Right lobe of liver (tissue), 4 donors: ENCODE measurements around the gene PSMC3IP.

Experiments
- POLR2A ChIP-seq: fragments of 450-650 bp; IDR thresholded peaks from one replicate; pipeline ENCODE4 v1.6.1; 2017; ENCODE audit warnings: antibody characterized with exemption, mild to moderate bottlenecking
- TF ChIP-seq, protein P1 (sequence below), 4 donors: fragments of 200-600 bp in 3 of 4; fragments of 450-650 bp in 1 of 4; IDR thresholded peaks; one replicate each; pipeline versions ENCODE4 v1.5.1 to v1.8.0; 2016 to 2022; ENCODE audit warnings: antibody characterized with exemption in 4 of 4, mild to moderate bottlenecking in 2 of 4
- donor health status: DM: no; HTN: no; CAD: no.
- donor health status: DM: no; HTN: no; CAD: no.
- donor health status: DM: no; HTN: yes; CAD: no.

DNA sequence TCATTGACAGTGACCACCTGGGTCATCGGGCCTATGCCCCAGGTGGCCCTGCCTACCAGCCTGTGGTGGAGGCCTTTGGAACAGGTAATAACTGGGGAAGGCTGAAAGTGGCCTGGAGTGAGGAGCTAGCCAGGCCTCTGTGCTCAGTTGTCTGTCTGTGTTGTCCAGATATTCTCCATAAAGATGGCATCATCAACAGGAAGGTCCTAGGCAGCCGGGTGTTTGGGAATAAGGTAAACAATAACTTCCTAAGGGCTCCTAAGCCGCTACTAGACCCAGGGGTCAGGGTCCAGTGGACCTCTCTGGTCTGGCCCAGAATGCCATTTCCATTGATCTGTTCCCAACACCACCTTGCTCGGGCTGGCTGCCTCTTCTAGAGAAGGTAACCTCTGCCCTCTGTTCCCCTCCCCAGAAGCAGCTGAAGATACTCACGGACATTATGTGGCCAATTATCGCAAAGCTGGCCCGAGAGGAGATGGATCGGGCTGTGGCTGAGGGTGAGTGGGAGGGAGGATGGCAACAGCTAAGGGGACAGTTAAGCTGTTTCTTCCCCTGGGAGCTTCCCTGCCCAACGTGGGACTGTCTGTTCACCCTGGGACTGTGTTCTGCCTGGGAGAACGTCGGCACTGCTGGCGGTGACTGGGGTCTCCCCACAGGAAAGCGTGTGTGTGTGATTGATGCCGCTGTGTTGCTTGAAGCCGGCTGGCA, 12.6 kb downstream of the PSMC3IP start:
- no peak for TF ChIP-seq POLR2A
- TF ChIP-seq, protein P1, sequence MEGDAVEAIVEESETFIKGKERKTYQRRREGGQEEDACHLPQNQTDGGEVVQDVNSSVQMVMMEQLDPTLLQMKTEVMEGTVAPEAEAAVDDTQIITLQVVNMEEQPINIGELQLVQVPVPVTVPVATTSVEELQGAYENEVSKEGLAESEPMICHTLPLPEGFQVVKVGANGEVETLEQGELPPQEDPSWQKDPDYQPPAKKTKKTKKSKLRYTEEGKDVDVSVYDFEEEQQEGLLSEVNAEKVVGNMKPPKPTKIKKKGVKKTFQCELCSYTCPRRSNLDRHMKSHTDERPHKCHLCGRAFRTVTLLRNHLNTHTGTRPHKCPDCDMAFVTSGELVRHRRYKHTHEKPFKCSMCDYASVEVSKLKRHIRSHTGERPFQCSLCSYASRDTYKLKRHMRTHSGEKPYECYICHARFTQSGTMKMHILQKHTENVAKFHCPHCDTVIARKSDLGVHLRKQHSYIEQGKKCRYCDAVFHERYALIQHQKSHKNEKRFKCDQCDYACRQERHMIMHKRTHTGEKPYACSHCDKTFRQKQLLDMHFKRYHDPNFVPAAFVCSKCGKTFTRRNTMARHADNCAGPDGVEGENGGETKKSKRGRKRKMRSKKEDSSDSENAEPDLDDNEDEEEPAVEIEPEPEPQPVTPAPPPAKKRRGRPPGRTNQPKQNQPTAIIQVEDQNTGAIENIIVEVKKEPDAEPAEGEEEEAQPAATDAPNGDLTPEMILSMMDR (IDR thresholded peaks at IDR 0.05), result no peak
